ENCODE data around the gene RAI14. TPM values are rescaled to one million over a fixed set of nuclear protein-coding genes. Genes with fewer than 3 reads are reported as not detected.
A peak's percentile ranks its signal among the peaks of the same experiment; 100 is the strongest.

The RAI14 gene
- total RNA-seq, 2 donors from 2014 or later, result 25.7 to 27.5 TPM

DNA sequence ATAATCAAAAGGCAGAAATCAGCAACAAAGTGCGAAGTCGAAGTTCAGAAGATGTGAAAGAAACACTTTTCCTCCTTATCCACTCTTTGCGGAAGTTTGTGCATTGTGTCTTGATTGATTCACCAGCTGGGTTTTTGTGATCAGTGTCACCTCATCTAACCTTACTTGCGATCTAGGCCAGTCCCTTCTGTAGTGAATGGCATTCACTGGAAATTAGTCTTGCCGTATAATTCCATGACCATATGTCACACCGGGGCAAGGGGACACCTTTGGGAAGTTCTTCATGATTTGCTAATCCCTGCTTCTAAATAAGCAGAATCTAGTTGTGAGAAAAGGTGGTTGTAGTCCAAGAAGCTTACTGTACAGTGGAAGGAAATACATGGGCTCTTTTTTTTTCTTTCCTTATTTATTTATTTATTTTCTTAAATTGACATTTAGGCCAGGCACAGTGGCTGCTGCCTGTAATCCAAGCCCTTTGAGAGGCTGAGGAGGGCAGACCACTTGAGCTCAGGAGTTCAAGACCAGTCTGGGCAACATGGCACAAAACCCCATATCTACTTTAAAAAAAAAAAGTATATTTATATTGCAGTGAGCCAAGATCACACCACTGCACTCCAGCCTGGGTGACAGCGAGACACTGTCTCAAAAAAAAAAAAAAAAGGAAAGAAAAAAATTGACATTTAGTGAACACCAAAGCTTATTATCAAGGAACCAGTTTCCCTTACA, 7.8 kb downstream of the RAI14 start:
- Histone ChIP-seq H3K27me3 (no peaks in the 10 kb centered on the region), H3K36me3 (replicated peaks in 1 of 2; ENCODE audit: insufficient read depth in 1 of 2, low read depth in 2 of 2) (no peaks in the 10 kb centered on the region), H3K27ac (no peak overlapping the region), H3K9me3 (no peaks in the 10 kb centered on the region), H3K4me3 (no peak overlapping the region), H3K4me1 (no peaks in the 10 kb centered on the region)
- ATAC-seq (no peak), DNase-seq (no peak)
- TF ChIP-seq, protein P1, sequence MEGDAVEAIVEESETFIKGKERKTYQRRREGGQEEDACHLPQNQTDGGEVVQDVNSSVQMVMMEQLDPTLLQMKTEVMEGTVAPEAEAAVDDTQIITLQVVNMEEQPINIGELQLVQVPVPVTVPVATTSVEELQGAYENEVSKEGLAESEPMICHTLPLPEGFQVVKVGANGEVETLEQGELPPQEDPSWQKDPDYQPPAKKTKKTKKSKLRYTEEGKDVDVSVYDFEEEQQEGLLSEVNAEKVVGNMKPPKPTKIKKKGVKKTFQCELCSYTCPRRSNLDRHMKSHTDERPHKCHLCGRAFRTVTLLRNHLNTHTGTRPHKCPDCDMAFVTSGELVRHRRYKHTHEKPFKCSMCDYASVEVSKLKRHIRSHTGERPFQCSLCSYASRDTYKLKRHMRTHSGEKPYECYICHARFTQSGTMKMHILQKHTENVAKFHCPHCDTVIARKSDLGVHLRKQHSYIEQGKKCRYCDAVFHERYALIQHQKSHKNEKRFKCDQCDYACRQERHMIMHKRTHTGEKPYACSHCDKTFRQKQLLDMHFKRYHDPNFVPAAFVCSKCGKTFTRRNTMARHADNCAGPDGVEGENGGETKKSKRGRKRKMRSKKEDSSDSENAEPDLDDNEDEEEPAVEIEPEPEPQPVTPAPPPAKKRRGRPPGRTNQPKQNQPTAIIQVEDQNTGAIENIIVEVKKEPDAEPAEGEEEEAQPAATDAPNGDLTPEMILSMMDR (IDR thresholded peaks at IDR 0.05), result no peak
- TF ChIP-seq POLR2A (IDR thresholded peaks at IDR 0.05), result no peak
- 88 to 89% methylated on average over 7 of the region's 7 CpGs for WGBS, 2 donors
- intact Hi-C loops (cut with DNase I), result no loop called here

DNA sequence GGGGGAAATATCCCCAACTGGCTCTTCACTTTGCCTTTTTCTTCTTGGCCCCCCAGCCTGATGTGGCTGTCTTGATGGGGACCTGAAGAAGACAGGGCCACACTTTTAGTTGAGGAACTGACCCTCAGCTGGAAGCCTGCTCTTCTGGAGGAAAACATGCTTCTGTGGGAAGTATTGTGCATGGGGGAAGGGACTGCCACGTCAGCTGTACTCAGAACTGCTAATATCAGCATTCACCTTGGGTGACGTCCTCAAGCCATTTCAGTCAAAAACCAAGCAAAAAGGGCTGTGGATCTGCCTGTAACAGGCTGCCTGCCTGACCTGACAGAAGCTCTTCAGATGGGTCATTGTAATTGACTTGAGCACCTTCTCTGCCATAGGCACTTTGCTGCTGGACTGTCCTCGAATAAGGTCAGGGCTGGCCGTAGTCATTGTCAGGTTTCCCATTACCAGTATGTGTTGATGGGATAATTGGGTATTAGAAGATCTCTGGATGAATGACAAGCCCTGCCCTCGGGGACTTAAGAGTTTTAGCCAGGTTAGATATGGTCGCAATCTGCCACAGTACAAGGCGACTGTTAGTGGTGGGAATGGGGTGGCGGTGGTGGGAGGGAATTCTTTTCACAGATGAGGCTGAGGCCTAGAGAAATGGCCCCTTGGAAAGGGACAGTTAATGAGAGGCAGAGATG, 10.4 kb downstream of the RAI14 start:
- TF ChIP-seq POLR2A (IDR thresholded peaks at IDR 0.05), result no peak
- TF ChIP-seq, protein P1 (IDR thresholded peaks at IDR 0.05), result no peak
- no peak overlapping the region for H3K27ac ChIP-seq
- no peak for DNase-seq
- H3K4me1 ChIP-seq, result peaks cover 13% of the 10 kb centered on the region
- intact Hi-C loops (cut with DNase I), result no loop called here
- H3K36me3 ChIP-seq (replicated peaks in 1 of 2; ENCODE audit: insufficient read depth in 1 of 2, low read depth in 2 of 2), result no peaks in the 10 kb centered on the region
- no peaks in the 10 kb centered on the region for H3K27me3 ChIP-seq
- no peaks in the 10 kb centered on the region for H3K9me3 ChIP-seq
- no peak overlapping the region for H3K4me3 ChIP-seq
- 72 to 80% methylated on average over 8 of the region's 8 CpGs for WGBS, 2 donors
- no peak for ATAC-seq

DNA sequence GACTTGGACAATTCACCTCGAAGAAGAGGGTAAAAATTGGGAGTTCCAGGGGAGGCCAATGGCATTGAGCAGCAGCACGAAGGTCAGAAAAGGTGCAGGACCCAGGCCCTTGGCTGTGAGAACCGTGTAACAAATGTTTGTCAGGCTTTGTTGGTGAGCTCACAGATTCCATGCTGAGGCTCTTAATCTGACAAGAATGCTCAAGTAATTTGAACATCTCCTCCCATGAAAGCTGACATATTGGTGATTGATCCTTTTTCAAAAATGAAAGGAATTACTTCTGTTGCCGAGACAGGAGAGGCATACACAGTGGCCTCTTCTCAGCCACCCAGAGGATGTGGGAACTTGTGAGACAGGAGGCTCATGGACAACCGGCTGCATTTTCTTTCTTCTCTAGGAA, 11.6 kb downstream of the RAI14 start:
- no peak for ATAC-seq
- Histone ChIP-seq H3K27ac (no peak overlapping the region), H3K4me3 (no peak overlapping the region), H3K36me3 (replicated peaks in 1 of 2; ENCODE audit: insufficient read depth in 1 of 2, low read depth in 2 of 2) (no peaks in the 10 kb centered on the region), H3K4me1 (peaks cover 13% of the 10 kb centered on the region), H3K9me3 (no peaks in the 10 kb centered on the region), H3K27me3 (no peaks in the 10 kb centered on the region)
- TF ChIP-seq, protein P1 (IDR thresholded peaks at IDR 0.05), result no peak
- no peak for TF ChIP-seq POLR2A (IDR thresholded peaks at IDR 0.05)
- 81 to 87% methylated on average over 5 of the region's 5 CpGs for WGBS, 2 donors
- no peak for DNase-seq
- intact Hi-C loops (cut with DNase I), result no loop called here

DNA sequence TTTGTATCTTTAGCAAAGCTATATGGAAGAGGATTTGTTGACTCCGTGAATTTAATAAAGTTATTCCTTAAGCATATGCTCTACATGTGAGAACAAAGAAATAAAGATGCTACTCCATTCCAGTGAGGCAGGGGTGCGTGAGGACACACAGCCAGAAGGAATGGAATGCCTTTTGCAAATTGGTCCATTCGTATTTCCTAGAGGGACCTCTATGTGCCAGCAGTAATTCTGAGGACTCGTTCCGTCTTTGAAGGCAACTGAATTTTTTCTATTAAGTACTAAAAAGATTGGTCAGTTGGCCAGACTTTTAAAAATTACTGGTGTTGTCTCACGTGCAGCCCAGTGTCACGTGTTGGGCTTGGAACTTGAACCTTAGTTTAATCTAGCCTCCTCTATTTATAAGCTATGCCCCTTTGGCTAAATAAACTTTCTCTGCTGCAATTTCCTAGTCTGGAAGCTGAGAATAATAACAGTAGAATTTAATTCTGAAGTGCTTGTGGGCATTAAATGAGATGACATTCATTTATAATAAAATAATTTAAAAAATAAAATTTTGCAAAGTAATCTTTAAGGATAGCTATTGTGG, 13.9 kb downstream of the RAI14 start:
- intact Hi-C loops (cut with DNase I), result no loop called here

More for the DNA sequence above, 13.9 kb downstream of the RAI14 start:
- no peaks in the 10 kb centered on the region for H3K27me3 ChIP-seq
- H3K9me3 ChIP-seq, result no peaks in the 10 kb centered on the region
- H3K27ac ChIP-seq, result no peak overlapping the region
- WGBS, 2 donors, result 48 to 56% methylated on average over 7 of the region's 7 CpGs
- TF ChIP-seq, protein P1 (IDR thresholded peaks at IDR 0.05), result no peak
- TF ChIP-seq POLR2A (IDR thresholded peaks at IDR 0.05), result no peak
- ATAC-seq (no peak), DNase-seq (peak in 1 of 4 donors; percentile 42)
- H3K36me3 ChIP-seq (replicated peaks in 1 of 2; ENCODE audit: insufficient read depth in 1 of 2, low read depth in 2 of 2), result no peaks in the 10 kb centered on the region
- no peak overlapping the region for H3K4me3 ChIP-seq
- H3K4me1 ChIP-seq, result peaks cover 13% of the 10 kb centered on the region

Data from body of pancreas (tissue), 4 donors.